Stimulated activated CD4-positive, alpha-beta T cell treated with anti-CD3 and anti-CD28 coated beads, Interleukin-4, amount 100 ng/mL, for 48 hours (primary cell): ENCODE data around the gene NOTUM.

Experiments used
- DNase-seq, 2 donors: peaks; one replicate each; pipeline ENCODE4 v3.0.0-alpha.2; 2020; ENCODE audit warnings: low read depth in 2 of 2

The NOTUM gene

GRCh38 chr17:81977211-81977808 lies 16.3 kb upstream of the NOTUM start, which contains the start of gene ASPSCR1:
TSS of gene ASPSCR1 (plus strand) at chr17:81977629. CDS start at chr17:81977647, 18 bp downstream.
- peak; percentile 86 to 93 for DNase-seq

GRCh38 chr17:81976332-81977210 lies 15.6 kb upstream of the NOTUM start:
- DNase-seq = peak; percentile 23 to 54

- DNase-seq = no peak
Measured at GRCh38 chr17:81973432-81973831, 12.4 kb upstream of the NOTUM start.

GRCh38 chr17:81968850-81969812 lies 8.1 kb upstream of the NOTUM start:
- DNase-seq = no peak

GRCh38 chr17:81968396-81968745 lies 7.4 kb upstream of the NOTUM start:
- DNase-seq = no peak

- peak; percentile 84 to 85 for DNase-seq
Measured at GRCh38 chr17:81967533-81968395, 6.8 kb upstream of the NOTUM start.

- no peak for DNase-seq
Measured at GRCh38 chr17:81967244-81967532, 6.2 kb upstream of the NOTUM start.

- DNase-seq = no peak
Measured at GRCh38 chr17:81966343-81967243, 5.6 kb upstream of the NOTUM start.

GRCh38 chr17:81964081-81964849 lies 3.3 kb upstream of the NOTUM start:
- DNase-seq = no peak

GRCh38 chr17:81962499-81963441 lies 1.8 kb upstream of the NOTUM start:
- no peak for DNase-seq

GRCh38 chr17:81961521-81962498 lies 823 bp upstream of the NOTUM start:
- no peak for DNase-seq

- DNase-seq = no peak
Measured at GRCh38 chr17:81960130-81960958, 643 bp downstream of the NOTUM start.

- peak; percentile 67 to 71 for DNase-seq
Measured at GRCh38 chr17:81959362-81960129, 1.4 kb downstream of the NOTUM start.

GRCh38 chr17:81958633-81959342 lies 2.2 kb downstream of the NOTUM start:
- DNase-seq = no peak
